Measurements from ENCODE around the gene GCG. TPM values are rescaled to one million over a fixed set of nuclear protein-coding genes. Genes with fewer than 3 reads are reported as not detected.

GCG gene
- total RNA-seq, 5 donors from 2014 or later (not counting 1 experiment from before 2014, with no cell fraction given) = not detected

GRCh38 chr2:162188451-162188850 lies 36.4 kb upstream of the GCG start:
- Mint-ChIP-seq H3K4me1 (no peaks in the 10 kb centered on the region), H3K27ac (no peak overlapping the region), H3K36me3 (no peaks in the 10 kb centered on the region), H3K27me3 (peaks cover 22 to 23% of the 10 kb centered on the region in 2 donors), H3K4me3 (no peak overlapping the region), H3K9me3 (no peaks in the 10 kb centered on the region)
- DNase-seq (no peak), ATAC-seq (replicated peaks in 1 of 4) (no peak)
- ChIA-PET CTCF (no interaction called here), POLR2A (no interaction called here)
- no peaks in the 10 kb centered on the region for H3K9me3 ChIP-seq
- H3K4me1 ChIP-seq (ENCODE audit: control insufficient read depth in 1 of 2, extremely low read depth in 1 of 2, insufficient read depth in 2 of 2, low read length in 2 of 2) = no peaks in the 10 kb centered on the region
- H3K27ac ChIP-seq (ENCODE audit: low read length) = no peak overlapping the region
- H3K4me3 ChIP-seq (ENCODE audit: control insufficient read depth in 1 of 2, extremely low read depth in 1 of 2, low read length in 1 of 2) = no peak overlapping the region
- no CpG with 5 or more reads among the region's 3 CpGs for WGBS (ENCODE audit: insufficient coverage)
- no peaks in the 10 kb centered on the region for H3K36me3 ChIP-seq (ENCODE audit: control insufficient read depth in 2 of 2, extremely low read depth in 1 of 2, insufficient read depth in 1 of 2, low read length in 1 of 2)
- no peaks in the 10 kb centered on the region for H3K27me3 ChIP-seq (replicated peaks in 1 of 2; ENCODE audit: control insufficient read depth in 2 of 2, extremely low read depth in 1 of 2, insufficient read depth in 2 of 2, low read length in 1 of 2)

DNA sequence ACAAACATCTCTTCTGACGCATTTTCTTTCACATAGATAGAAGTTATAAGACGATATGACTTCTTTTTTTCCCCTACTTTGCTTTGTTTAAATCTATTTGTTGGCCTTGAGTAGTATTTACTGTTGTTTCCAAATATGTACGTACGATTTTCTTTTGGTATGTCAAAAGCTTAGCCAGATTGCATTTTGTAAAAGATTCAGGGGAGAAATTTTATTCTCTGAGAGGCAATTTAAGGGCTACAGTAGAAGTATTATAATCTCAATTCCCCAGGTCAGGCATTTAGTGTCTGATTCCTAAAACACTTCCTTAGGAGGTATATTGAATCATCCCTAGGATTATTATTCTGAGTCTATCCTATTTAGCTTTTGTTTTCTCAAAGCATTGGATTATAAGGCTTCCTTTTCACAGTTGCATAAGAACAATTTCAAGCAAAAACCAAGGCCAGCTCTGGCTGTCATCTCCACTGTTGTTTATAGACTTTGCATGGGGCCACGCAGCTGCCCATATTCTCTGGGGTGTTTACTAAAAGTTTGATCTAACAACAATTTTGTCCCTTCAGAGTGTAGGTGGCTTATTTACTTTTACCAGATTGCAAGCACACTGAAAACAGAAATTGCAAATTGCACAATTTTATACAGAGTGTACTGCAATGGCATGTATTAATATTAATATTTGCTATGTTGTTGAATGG lies 33.6 kb upstream of the GCG start:
- Histone ChIP-seq H3K4me3 (ENCODE audit: control insufficient read depth in 1 of 2, extremely low read depth in 1 of 2, low read length in 1 of 2) (no peak overlapping the region), H3K27ac (ENCODE audit: low read length) (no peak overlapping the region), H3K36me3 (ENCODE audit: control insufficient read depth in 2 of 2, extremely low read depth in 1 of 2, insufficient read depth in 1 of 2, low read length in 1 of 2) (no peaks in the 10 kb centered on the region), H3K27me3 (replicated peaks in 1 of 2; ENCODE audit: control insufficient read depth in 2 of 2, extremely low read depth in 1 of 2, insufficient read depth in 2 of 2, low read length in 1 of 2) (no peaks in the 10 kb centered on the region), H3K9me3 (no peaks in the 10 kb centered on the region), H3K4me1 (ENCODE audit: control insufficient read depth in 1 of 2, extremely low read depth in 1 of 2, insufficient read depth in 2 of 2, low read length in 2 of 2) (no peaks in the 10 kb centered on the region)
- Mint-ChIP-seq H3K27me3 (peaks cover 7 to 11% of the 10 kb centered on the region in 2 donors), H3K4me1 (no peaks in the 10 kb centered on the region), H3K4me3 (no peak overlapping the region), H3K9me3 (no peaks in the 10 kb centered on the region), H3K36me3 (no peaks in the 10 kb centered on the region), H3K27ac (no peak overlapping the region)
- POLR2A ChIA-PET = no interaction called here
- WGBS (ENCODE audit: insufficient coverage) = 100% methylated on average over 1 of the region's 5 CpGs
- ATAC-seq (replicated peaks in 1 of 4) (no peak), DNase-seq (no peak)
- CTCF ChIA-PET = no interaction called here

- Histone ChIP-seq H3K27ac (ENCODE audit: low read length) (no peak overlapping the region), H3K27me3 (replicated peaks in 1 of 2; ENCODE audit: control insufficient read depth in 2 of 2, extremely low read depth in 1 of 2, insufficient read depth in 2 of 2, low read length in 1 of 2) (no peaks in the 10 kb centered on the region), H3K4me3 (ENCODE audit: control insufficient read depth in 1 of 2, extremely low read depth in 1 of 2, low read length in 1 of 2) (no peak overlapping the region), H3K9me3 (no peaks in the 10 kb centered on the region), H3K4me1 (ENCODE audit: control insufficient read depth in 1 of 2, extremely low read depth in 1 of 2, insufficient read depth in 2 of 2, low read length in 2 of 2) (no peaks in the 10 kb centered on the region), H3K36me3 (ENCODE audit: control insufficient read depth in 2 of 2, extremely low read depth in 1 of 2, insufficient read depth in 1 of 2, low read length in 1 of 2) (no peaks in the 10 kb centered on the region)
- no peaks in the 10 kb centered on the region for H3K9me3 Mint-ChIP-seq
- H3K4me3 Mint-ChIP-seq = no peak overlapping the region
- DNase-seq (no peak), ATAC-seq (replicated peaks in 1 of 4) (no peak)
- POLR2A ChIA-PET = no interaction called here
- no peak overlapping the region for H3K27ac Mint-ChIP-seq
- no peaks in the 10 kb centered on the region for H3K4me1 Mint-ChIP-seq
- CTCF ChIA-PET = no interaction called here
- no CpG with 5 or more reads among the region's 2 CpGs for WGBS (ENCODE audit: insufficient coverage)
- H3K36me3 Mint-ChIP-seq = no peaks in the 10 kb centered on the region
- peaks cover 11 to 13% of the 10 kb centered on the region in 2 donors for H3K27me3 Mint-ChIP-seq
Observed at GRCh38 chr2:162184821-162185450, 32.9 kb upstream of the GCG start.

DNA sequence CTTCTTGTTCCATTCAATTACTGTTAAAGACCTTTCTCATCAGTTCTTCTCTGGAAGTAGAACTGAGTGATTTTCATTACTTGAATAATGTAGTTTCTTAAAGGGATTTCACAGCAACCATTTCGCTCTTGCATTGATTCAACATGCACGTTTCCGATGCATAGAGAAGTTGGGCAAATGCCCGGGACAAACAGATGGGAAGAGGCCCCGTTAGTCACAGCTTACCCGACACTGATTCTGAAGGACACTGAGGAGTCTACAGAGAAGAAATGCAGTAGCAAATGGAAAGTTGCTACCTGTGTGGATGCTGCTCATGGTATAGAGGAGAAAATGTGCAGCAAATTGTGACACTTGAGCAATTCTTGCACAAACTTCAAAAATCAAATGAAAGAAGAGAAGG lies 32.3 kb upstream of the GCG start:
- H3K9me3 Mint-ChIP-seq = no peaks in the 10 kb centered on the region
- Histone ChIP-seq H3K36me3 (ENCODE audit: control insufficient read depth in 2 of 2, extremely low read depth in 1 of 2, insufficient read depth in 1 of 2, low read length in 1 of 2) (no peaks in the 10 kb centered on the region), H3K27ac (ENCODE audit: low read length) (no peak overlapping the region), H3K4me3 (ENCODE audit: control insufficient read depth in 1 of 2, extremely low read depth in 1 of 2, low read length in 1 of 2) (no peak overlapping the region), H3K9me3 (no peaks in the 10 kb centered on the region), H3K4me1 (ENCODE audit: control insufficient read depth in 1 of 2, extremely low read depth in 1 of 2, insufficient read depth in 2 of 2, low read length in 2 of 2) (no peaks in the 10 kb centered on the region), H3K27me3 (replicated peaks in 1 of 2; ENCODE audit: control insufficient read depth in 2 of 2, extremely low read depth in 1 of 2, insufficient read depth in 2 of 2, low read length in 1 of 2) (no peaks in the 10 kb centered on the region)
- 93% methylated on average over 6 of the region's 6 CpGs for WGBS (ENCODE audit: insufficient coverage)
- H3K4me1 Mint-ChIP-seq = no peaks in the 10 kb centered on the region
- no peak overlapping the region for H3K27ac Mint-ChIP-seq
- ATAC-seq (replicated peaks in 1 of 4) (no peak), DNase-seq (no peak)
- ChIA-PET POLR2A (no interaction called here), CTCF (no interaction called here)
- peaks cover 13 to 16% of the 10 kb centered on the region in 2 donors for H3K27me3 Mint-ChIP-seq
- no peaks in the 10 kb centered on the region for H3K36me3 Mint-ChIP-seq
- H3K4me3 Mint-ChIP-seq = no peak overlapping the region

DNA sequence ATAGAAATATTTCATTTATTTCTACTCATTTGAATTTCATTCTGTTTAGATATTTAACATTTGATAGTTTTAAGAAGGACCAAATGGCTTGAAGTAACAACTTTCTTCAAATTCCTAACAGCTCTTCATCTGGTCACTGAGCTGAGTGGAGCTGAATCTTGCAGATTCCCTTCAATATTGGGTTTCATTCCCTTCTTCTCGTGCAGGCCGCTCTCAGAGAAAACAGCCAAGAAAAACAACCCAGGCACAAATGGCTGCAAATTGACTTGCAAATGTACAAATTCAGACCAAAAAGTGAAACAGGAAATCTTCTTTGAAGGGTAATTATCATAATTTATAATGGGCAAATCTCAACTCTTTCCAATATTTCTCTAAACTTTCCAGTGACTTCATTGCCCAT lies 30.3 kb upstream of the GCG start:
- Mint-ChIP-seq H3K4me1 (no peaks in the 10 kb centered on the region), H3K9me3 (no peaks in the 10 kb centered on the region), H3K36me3 (no peaks in the 10 kb centered on the region), H3K27me3 (peaks cover 15 to 24% of the 10 kb centered on the region in 2 donors), H3K4me3 (no peak overlapping the region), H3K27ac (no peak overlapping the region)
- no peaks in the 10 kb centered on the region for H3K4me1 ChIP-seq (ENCODE audit: control insufficient read depth in 1 of 2, extremely low read depth in 1 of 2, insufficient read depth in 2 of 2, low read length in 2 of 2)
- no peaks in the 10 kb centered on the region for H3K27me3 ChIP-seq (replicated peaks in 1 of 2; ENCODE audit: control insufficient read depth in 2 of 2, extremely low read depth in 1 of 2, insufficient read depth in 2 of 2, low read length in 1 of 2)
- CTCF ChIA-PET = no interaction called here
- no peak overlapping the region for H3K27ac ChIP-seq (ENCODE audit: low read length)
- ATAC-seq (replicated peaks in 1 of 4) (no peak), DNase-seq (no peak)
- POLR2A ChIA-PET = no interaction called here
- no CpG with 5 or more reads among the region's 2 CpGs for WGBS (ENCODE audit: insufficient coverage)
- H3K36me3 ChIP-seq (ENCODE audit: control insufficient read depth in 2 of 2, extremely low read depth in 1 of 2, insufficient read depth in 1 of 2, low read length in 1 of 2) = no peaks in the 10 kb centered on the region
- no peak overlapping the region for H3K4me3 ChIP-seq (ENCODE audit: control insufficient read depth in 1 of 2, extremely low read depth in 1 of 2, low read length in 1 of 2)
- no peaks in the 10 kb centered on the region for H3K9me3 ChIP-seq

DNA sequence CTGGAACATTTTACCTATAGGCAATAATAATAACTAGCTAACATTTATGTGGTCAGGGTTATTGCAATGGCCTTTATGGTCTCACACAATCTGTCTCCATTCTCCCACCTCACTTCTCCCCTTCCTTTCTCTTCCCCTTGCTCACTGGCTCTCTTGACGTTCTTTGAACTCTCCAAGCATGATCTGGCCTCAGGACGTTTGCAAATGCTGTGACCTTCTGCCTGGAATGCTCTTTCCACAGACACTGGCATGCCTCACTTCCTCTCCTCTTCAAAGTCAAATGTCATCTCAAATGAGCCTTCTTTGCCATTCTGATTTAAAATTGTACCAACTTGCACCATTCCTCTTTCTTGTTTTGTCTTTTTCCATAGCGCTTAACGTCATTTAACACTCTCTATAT lies 25.3 kb upstream of the GCG start:
- 34% methylated on average over 2 of the region's 4 CpGs for WGBS (ENCODE audit: insufficient coverage)
- H3K27me3 Mint-ChIP-seq = peaks cover 21 to 45% of the 10 kb centered on the region in 2 donors
- H3K27ac ChIP-seq (ENCODE audit: low read length) = no peak overlapping the region

More for the DNA sequence above, 25.3 kb upstream of the GCG start:
- Mint-ChIP-seq H3K9me3 (no peaks in the 10 kb centered on the region), H3K4me1 (no peaks in the 10 kb centered on the region), H3K4me3 (no peak overlapping the region), H3K27ac (no peak overlapping the region), H3K36me3 (no peaks in the 10 kb centered on the region)
- no peak for ATAC-seq (replicated peaks in 1 of 4)
- Histone ChIP-seq H3K36me3 (ENCODE audit: control insufficient read depth in 2 of 2, extremely low read depth in 1 of 2, insufficient read depth in 1 of 2, low read length in 1 of 2) (no peaks in the 10 kb centered on the region), H3K4me1 (ENCODE audit: control insufficient read depth in 1 of 2, extremely low read depth in 1 of 2, insufficient read depth in 2 of 2, low read length in 2 of 2) (no peaks in the 10 kb centered on the region), H3K9me3 (no peaks in the 10 kb centered on the region), H3K4me3 (ENCODE audit: control insufficient read depth in 1 of 2, extremely low read depth in 1 of 2, low read length in 1 of 2) (no peak overlapping the region), H3K27me3 (replicated peaks in 1 of 2; ENCODE audit: control insufficient read depth in 2 of 2, extremely low read depth in 1 of 2, insufficient read depth in 2 of 2, low read length in 1 of 2) (no peaks in the 10 kb centered on the region)
- ChIA-PET CTCF (interaction anchor here in 1 of 2 donors (1.0 kb wide), 1 partner anchor 11 kb away, joined by 3 read pairs; no protein-coding TSS in a partner anchor), POLR2A (no interaction called here)
- no peak for DNase-seq

Measured in T-cell (primary cell).